Anterior cingulate cortex (tissue), 58 donors: ENCODE results near the gene RNPEPL1.
"Not testable (repeated sequence)": the region's sequence is repeated elsewhere in the genome, so short reads cannot be mapped to it uniquely, and the experiment has no call there.

Experiments
- DNase-seq, 58 donors: peaks; one replicate each; lab custom pipeline; 2025; lab: John Stamatoyannopoulos, UW

RNPEPL1 gene, protein sequence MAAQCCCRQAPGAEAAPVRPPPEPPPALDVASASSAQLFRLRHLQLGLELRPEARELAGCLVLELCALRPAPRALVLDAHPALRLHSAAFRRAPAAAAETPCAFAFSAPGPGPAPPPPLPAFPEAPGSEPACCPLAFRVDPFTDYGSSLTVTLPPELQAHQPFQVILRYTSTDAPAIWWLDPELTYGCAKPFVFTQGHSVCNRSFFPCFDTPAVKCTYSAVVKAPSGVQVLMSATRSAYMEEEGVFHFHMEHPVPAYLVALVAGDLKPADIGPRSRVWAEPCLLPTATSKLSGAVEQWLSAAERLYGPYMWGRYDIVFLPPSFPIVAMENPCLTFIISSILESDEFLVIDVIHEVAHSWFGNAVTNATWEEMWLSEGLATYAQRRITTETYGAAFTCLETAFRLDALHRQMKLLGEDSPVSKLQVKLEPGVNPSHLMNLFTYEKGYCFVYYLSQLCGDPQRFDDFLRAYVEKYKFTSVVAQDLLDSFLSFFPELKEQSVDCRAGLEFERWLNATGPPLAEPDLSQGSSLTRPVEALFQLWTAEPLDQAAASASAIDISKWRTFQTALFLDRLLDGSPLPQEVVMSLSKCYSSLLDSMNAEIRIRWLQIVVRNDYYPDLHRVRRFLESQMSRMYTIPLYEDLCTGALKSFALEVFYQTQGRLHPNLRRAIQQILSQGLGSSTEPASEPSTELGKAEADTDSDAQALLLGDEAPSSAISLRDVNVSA

DNA sequence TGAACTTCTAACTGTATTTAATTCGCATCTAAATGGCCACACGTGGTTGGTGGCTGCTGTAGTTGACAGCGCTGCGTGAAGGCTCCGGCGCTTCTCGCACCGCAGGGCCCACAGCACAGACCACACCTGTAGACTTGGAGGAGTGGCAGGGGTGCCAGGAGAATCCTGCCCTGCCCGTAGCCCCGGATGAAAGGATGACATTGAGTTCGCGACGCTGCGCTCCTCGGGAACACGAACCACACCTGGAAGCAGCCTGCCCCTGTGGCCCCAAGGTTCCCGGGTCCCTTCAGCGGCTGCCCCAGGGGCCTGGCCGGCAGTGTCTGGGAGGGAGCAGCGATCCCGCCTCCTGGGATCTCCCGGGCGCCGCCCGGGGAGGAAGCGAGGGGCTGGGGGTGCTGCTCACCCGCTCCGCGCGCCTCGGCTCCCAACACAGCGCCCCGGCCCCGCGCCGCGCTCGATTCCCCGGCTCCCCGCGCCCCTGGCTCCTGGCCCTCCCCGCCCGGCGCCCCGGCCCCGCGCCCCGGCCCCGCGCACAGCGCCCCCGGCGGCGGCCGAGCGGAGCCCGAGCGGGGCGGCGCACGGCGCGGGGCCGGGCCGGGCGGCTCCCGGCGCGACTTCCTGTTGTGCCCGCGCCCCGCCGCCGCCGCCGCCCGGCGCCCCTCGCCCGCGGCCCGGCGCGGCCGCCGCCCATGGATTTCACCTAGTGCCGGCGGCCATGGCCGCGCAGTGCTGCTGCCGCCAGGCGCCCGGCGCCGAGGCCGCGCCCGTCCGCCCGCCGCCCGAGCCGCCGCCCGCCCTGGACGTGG, at the start of gene RNPEPL1:
Gene RNPEPL1 (plus strand): TSS at position 613 of the 806 bp plus-strand sequence. CDS start 103 bp downstream, at position 716.
- DNase-seq: peak in 5 of 58 donors; percentile 19 to 60 (median 40)

DNA sequence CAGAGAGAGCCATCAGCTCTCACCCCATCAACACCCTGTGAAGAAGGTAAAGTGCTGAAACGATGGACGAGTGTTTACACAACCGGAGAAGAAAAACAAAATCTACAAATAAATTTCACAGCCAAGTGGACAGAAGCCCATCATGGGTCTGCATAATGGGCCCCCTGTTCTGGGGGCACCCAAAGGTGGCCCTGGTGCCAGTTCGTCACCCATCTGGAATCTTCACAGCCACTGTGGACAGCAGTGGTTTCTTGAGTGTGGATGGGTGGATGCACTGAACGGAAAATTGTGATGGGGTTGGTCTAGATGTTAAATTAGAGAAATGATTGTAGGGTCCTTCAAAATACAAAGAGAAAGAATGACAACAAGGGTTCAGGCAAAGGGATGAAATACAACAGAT, 49.3 kb upstream of the RNPEPL1 start:
- no peak for DNase-seq

DNA sequence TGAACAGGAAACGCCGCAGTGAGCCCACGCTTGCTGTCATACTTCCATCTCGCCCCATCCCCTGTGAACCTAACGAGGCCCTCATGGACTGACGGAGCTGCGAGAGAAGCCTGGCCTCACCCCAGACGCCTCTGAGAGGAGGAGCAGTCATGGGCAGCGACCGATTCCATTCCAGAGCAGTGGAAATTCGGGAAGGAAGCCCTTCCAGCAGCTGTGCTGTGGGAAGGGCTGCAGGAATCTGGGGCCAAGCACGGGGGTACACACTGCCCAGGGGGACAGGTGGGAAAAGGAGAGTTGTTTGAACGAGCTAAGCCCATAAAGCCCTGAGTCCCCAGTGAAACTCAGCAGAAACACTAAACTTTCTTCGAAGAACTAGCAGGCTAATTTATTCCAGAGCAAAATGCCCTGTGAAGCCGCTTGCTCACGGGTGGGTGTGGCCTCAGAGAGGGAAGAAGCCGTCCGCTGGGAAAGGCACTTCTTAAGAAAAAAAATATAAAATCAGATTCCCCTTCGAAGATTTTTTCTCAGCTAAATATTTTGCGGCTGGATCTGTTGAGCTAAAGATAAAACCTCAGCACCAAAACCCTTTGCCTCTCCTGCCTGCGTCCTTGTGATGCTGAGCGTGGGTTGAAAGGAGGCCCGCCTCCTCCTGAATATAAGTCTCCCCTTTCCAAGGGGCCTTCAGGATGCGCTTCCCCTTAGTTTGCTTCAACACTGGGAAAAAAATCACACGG, 48.7 kb upstream of the RNPEPL1 start:
- DNase-seq: no peak

DNA sequence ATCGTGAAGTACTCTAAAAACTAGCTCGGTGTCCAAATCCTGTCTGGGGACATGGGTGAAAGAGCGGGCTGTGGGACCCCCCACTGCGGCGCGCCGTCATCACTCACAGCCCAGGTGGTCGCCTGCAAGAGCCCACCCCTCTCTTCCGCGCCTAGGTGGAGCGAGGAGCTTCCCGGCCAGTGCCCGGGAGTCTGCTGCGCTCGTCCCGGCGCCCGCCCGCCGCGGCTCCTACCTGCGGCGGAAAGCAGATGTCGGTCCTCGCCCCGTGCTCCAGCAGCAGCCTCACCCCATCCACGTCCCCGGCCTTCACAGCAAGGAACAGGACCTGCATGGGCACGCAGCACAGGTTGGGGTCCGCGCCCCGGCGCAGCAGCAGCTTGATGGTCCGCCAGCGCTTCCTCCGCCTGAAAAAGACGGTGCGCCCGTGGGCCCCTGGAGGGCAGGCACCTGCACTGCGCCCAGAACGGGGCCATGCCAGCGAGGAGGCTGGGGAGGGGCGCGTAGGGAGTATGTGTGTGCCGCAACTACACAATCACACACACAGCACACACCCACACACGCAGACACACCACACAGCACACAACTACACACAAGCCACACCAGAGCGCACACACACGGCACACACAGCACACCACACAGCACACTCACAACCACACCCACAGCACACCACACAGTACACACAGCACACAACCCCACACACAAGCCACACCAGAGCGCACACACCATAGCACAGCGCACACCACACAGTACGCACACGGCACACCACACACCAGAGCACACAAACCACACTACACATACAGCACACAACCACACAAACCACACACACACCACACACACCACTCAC, 47.9 kb upstream of the RNPEPL1 start:
- DNase-seq: no peak

DNA sequence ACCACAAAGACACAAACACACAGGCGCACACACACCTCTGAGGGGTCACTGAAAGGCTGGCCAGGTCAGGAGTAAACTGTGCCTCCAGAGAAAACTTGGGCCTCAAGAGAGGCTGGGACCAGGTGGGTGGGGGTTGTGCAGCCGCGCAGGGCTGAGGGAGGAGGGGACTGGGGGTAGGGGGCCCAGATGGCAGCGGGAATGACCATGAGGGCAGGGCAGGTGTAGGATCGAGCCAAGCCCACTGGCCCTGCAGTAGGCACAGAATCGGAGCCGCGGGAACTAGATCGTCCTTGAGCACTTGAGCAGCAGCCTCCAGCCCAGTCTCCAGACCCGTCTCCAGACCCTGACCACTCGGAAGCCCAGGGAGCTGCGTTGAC, 47.3 kb upstream of the RNPEPL1 start:
- DNase-seq: no peak

DNA sequence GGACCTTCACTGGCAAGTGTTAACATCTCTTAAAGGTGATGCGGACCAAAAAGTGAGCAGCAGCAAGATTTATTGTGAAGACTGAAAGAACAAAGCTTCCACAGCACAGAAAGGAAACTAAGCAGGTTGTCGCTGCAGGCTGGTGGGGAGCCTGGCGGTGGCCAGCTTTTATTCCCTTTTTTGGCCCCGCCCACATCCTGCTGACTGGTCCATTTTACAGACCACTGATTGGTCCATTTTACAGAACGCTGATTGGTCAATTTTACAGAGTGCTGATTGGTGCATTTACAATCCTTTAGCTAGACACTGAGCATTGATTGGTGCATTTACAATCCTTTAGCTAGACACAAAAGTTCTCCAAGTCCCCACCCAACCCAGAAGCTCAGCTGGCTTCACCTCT, 46.4 kb upstream of the RNPEPL1 start:
- not testable (repeated sequence) for DNase-seq

DNA sequence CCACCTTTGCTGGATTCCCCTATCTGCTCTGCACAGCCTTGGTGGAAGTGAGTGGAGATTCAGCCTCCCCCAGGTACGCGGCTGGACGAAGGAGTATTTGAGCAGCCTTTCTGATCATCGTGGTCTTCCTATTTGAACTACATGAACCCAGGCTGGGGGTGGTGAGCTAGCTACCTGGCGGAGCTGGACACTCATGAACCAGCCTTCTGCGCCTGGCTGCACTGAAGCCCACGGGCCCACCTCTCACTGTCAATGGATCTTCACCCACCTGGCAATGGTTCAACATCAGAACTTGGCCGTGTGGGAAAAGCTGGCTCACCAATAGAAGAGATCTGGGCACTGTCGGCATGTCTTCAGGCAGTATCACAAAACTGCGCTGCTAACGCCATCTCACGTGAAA, 45.9 kb upstream of the RNPEPL1 start:
- no peak for DNase-seq

DNA sequence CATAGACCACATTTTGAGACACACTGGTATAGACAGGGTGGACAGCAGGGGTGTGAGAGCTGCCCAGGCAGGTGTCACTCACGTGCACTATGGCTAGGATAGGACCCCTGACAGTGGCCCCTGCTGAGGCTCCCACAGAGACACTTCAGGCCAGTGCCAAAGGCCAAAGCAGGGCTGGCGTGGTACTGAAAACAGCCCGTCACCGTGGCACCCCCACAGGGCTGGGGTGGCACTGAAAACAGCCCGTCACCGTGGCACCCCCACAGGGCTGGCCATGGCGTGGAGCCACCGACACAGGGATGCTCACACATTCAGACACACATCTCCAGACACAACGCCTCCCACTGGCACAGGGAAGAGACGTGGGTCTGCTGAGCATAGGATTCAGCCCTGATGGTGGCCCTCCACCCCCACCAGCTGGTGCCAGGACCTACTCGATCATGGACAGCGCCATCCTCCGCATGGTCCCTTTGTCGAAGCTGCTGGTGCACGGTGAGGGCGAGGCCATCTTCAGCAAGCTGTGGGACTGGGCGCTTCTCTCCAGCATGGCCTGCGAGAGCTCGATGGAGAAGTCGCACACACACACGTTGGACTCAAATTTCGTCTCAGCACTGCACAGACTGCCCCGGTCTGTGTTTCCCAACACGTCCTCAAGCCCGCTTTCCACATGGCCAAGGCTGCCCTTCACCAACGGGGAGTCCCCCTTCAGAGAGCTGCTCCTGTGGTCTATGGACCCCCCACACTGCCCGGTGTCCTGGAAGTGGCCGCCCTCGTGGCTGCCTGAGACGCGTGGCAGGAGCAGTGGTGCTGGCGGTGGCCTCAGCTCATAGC, 44.6 kb upstream of the RNPEPL1 start:
- DNase-seq: no peak

DNA sequence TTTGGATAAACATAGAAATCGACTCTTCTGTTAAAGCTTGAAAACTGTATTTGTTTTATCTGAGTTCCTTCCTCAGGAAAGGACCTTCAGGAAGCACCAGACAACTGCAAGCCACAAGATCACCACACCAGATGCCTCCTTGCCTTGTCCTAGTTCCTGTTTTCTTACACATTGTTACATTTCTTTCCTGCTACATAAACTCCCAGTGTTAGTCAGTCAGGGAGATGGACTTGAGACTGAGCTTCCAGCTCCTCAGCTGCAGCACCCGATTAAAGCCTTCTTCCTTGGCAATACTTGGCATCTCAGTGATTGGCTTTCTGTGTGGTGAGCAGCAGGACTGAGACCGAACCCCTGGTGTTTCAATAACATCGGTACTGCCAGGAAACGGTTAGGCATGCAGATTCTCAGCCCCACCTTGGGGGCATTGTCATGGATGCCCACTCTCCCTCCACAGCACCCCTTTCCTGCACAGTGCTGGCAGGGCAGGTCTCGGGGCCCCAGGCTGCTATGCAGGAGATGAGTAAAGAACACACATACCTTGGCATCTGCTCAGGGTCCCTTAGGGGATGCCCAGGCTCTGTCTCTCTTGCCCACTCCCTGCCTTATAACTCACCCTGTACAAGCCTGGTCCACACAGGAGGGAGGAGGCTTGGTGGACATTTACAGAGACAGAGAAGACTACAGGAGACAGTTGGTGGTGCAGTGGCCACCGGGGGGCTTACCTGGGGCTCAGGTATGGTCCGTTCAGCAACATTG, 43.1 kb upstream of the RNPEPL1 start:
- no peak for DNase-seq

DNA sequence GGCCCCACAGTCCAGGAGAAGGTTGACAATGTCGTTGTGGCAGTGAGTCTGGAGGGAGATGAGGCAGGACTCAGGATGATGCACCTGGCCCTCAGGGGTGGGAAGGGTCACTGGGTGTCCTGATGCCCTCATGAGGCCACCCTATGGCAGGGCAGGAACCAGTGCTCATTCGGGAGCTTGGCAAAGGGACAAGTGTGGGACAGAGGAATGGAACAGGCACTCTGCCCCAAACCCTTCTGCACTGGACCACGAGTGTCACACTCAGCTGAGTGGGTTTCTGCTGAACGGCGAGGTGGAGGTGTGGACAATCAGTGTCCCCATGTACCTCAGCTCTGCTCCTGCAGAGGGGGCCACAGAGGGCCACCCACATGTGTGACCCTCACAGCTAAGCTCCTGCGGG, 42.5 kb upstream of the RNPEPL1 start:
- no peak for DNase-seq

DNA sequence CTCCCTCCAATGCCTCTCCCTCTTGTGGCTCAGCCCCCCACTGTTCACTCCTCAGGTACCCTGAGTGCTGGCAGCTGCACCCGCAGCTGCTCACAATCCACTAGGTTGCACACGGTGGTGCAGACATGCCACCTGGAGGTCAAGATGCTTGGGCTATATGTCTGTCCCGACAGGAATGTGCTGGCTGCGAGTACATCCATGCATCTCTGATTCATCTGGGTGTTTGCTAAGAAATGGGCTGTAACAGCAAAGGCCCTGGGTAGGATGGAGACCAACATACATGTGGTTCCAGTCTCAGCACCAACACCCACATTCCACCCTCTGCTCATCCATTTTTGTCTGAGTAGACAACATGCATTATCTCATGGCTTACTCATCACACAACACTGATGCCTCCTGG, 41.8 kb upstream of the RNPEPL1 start:
- no peak for DNase-seq

DNA sequence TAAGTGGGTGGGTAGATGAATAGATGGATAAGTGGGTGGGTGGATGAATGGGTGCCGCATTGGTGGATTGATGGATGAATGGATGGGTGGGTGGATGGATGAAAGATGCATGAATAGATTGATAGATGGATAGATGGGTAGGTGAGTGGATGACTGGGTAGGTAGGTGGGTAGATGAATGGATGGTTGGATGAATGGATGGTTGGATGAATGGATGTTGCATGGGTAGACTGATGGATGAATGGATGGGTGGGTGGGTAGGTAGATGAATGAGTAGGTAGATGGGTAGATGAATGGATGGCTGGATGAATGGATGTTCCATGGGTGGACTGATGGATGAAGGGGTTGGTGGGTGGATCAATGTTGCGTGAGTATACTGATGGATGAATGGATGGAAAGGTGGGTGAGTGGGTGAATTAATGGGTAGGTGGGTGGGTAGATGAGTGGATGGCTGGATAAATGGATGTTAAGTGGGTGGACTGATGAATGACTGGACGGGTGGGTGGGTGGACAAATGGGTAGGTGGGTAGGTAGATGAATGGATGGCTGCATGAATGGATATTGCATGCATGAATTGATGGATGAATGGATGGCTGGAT, 41.0 kb upstream of the RNPEPL1 start:
- DNase-seq: no peak

DNA sequence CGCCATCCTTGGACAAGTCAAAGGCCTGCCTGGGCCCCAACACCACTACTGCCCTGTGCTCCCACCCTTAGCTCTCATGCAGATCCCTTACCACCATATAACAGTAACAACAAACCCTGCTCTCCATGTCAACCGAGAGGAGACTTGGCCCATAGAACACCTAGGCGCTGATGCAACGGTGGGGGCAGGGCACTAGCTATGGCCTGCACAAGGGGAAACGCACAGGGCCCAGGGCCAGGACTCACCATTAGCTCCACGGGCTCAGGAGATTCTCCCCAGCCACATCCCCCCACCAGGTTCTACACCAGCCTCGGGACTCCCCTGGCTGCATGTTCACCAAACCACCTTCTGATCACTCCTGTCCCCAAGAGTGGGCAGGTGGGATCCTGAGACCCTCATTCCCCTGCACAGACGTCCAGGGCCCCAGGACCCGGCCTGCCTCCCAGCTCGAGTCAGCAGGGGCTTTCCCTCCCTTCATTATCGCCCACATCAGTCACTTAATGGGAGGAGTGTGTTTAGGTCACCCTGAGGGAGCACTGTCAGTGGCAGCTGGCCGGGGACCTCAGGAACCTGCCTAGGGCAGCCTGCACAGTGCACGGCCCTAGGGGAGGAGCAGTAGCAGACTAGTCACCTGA, 39.8 kb upstream of the RNPEPL1 start:
- DNase-seq: no peak

DNA sequence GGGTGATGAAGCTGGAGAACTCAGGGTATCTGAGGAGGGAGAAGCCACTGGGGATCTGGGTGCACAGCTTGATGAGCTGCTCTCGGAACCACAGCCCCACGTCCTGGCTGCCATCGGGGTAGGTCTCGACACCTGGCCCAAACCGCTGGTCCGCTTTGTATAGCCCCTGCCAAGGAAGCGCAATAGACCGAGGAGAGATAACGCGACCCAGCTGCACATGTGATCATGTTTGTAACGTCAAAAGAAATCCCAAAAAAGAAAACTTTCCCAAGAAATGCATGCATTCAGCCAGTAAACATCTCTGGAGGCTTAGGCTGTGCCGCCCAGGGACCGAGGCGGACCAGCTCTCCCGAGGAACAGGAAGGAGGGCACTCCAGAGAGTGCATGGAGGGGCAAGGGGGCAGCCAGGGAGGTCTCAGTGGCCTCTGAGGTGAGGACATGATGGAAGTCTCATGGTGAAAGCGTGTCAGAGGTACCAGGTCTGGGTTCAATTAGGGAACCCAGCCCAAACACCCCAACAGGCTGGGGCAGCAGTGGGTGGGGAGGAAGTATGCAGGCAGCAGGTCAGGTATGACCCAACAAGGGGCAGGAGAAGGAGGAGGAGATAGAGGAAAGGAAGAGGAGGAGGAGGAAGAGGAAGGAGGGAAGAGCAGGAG, 38.8 kb upstream of the RNPEPL1 start:
- no peak for DNase-seq

DNA sequence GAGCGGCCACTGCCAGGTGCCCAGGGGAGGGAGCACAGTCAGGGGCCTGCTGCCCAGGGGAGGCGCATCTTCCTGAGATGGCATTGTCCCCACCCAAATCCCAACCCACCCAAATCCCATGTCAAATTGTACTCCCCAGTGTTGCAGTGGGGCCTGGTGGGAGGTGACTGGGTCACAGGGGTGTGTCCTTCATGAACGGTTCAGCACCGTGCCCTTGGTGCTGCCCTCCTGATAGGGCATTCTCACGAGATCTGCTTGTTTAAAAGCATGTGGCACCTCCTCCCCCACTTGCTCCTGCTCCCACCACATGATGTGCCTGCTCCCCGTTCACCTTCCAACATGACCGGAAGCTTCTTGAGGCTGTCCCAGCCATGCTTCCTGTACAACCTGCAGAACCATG, 38.1 kb upstream of the RNPEPL1 start:
- DNase-seq: no peak

DNA sequence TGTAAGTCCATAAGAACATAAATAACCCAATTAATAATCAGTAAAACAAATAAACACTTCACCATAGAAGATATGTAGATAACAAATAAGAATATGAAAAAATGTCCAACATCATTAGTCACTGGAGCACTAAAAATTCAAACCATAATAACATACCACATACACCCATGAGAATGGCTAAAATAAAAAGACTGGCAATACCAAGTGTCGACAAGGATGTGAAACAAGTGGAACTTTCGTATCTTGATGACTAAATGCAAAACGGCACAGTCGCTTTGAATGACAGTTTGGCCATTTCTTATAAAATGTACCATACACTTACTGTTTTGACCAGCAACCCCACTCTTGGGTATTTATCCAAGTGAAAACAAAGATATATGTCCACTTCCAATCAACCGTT, 37.2 kb upstream of the RNPEPL1 start:
- no peak for DNase-seq
